Peyer's patch (tissue), 4 donors: ENCODE data around the gene SPHK2.

ENCODE experiments used
- CTCF ChIP-seq, 6 experiments: fragments of 450-650 bp in 4 of 6; fragments of 200-600 bp in 2 of 6; sonication (generic) in 1 of 6; IDR thresholded peaks; one replicate each; pipeline ENCODE4 v1.5.1; 2017 to 2019; ENCODE audit warnings: antibody characterized with exemption in 6 of 6, mild to moderate bottlenecking in 3 of 6, moderate library complexity in 1 of 6
- POLR2A ChIP-seq, 2 donors: fragments of 450-650 bp; IDR thresholded peaks; one replicate each; pipeline ENCODE4 v1.5.1; 2017; ENCODE audit warnings: antibody characterized with exemption in 2 of 2, mild to moderate bottlenecking in 2 of 2, moderate library complexity in 2 of 2

GRCh38 chr19:48670699-48671445 lies 51.6 kb downstream of the SPHK2 start:
- no peak for TF ChIP-seq CTCF (IDR thresholded peaks at IDR 0.05)
- no peak for TF ChIP-seq POLR2A (IDR thresholded peaks at IDR 0.05)
